H9 (cell line): ENCODE results near the gene LGALS9C. TPM values are rescaled to one million over a fixed set of nuclear protein-coding genes. Genes with fewer than 3 reads are reported as not detected.
"Not testable (repeated sequence)": the region's sequence is repeated elsewhere in the genome, so short reads cannot be mapped to it uniquely, and the experiment has no call there.

ENCODE experiments used
- DNase-seq: peaks from one replicate; pipeline ENCODE4 v3.0.0-alpha.2; 2017
- H2AFZ ChIP-seq: one replicate; pipeline ENCODE4 v1.6.1; 2013; ENCODE audit warnings: mild to moderate bottlenecking, low read length, control low read depth, moderate library complexity
- H2AK5ac ChIP-seq: 2 replicates; pipeline ENCODE4 v1.6.1; 2013; ENCODE audit warnings: low read length, control low read depth, mixed read lengths; ENCODE audit not compliant: insufficient read length
- H2BK120ac ChIP-seq: one replicate; pipeline ENCODE4 v1.6.1; 2013; ENCODE audit warnings: low read depth, mild to moderate bottlenecking, low read length, control low read depth, inconsistent platforms; ENCODE audit not compliant: poor library complexity, severe bottlenecking
- H2BK12ac ChIP-seq: 2 replicates; pipeline ENCODE4 v1.6.1; 2013; ENCODE audit warnings: low read length, control low read depth, mixed read lengths, low read depth; ENCODE audit not compliant: insufficient read length
- H2BK15ac ChIP-seq: 2 replicates; pipeline ENCODE4 v1.6.1; 2013; ENCODE audit warnings: low read depth, low read length, control low read depth
- H2BK20ac ChIP-seq: one replicate; pipeline ENCODE4 v1.6.1; 2013; ENCODE audit warnings: low read depth, mild to moderate bottlenecking, low read length, control low read depth, inconsistent platforms; ENCODE audit not compliant: poor library complexity, severe bottlenecking
- H2BK5ac ChIP-seq: 2 replicates; pipeline ENCODE4 v1.6.1; 2013; ENCODE audit warnings: low read length, control low read depth, mixed read lengths; ENCODE audit not compliant: insufficient read length
- H3K14ac ChIP-seq: 2 replicates; pipeline ENCODE4 v1.6.1; 2013; ENCODE audit warnings: low read length, control low read depth; ENCODE audit not compliant: insufficient read depth
- H3K18ac ChIP-seq: 2 replicates; pipeline ENCODE4 v1.6.1; 2013; ENCODE audit warnings: low read depth, mild to moderate bottlenecking, mixed read lengths, low read length, control low read depth; ENCODE audit not compliant: insufficient read length
- H3K23ac ChIP-seq: 2 replicates; pipeline ENCODE4 v1.6.1; 2013; ENCODE audit warnings: low read length, control low read depth, mixed read lengths, low read depth; ENCODE audit not compliant: insufficient read length
- H3K23me2 ChIP-seq: 2 replicates; pipeline ENCODE4 v1.6.1; 2013; ENCODE audit warnings: low read depth, mild to moderate bottlenecking, mixed read lengths, low read length, control low read depth; ENCODE audit not compliant: insufficient read length, poor library complexity, severe bottlenecking
- H3K27ac ChIP-seq: 2 replicates; pipeline ENCODE4 v1.5.1; 2013; ENCODE audit warnings: low read length, control low read depth, mixed read lengths, low read depth; ENCODE audit not compliant: insufficient read length
- H3K27me3 ChIP-seq: 2 replicates; pipeline ENCODE4 v1.6.1; 2013; ENCODE audit warnings: low read length, control low read depth, inconsistent platforms; ENCODE audit not compliant: insufficient read depth
- H3K4ac ChIP-seq: 2 replicates; pipeline ENCODE4 v1.6.1; 2013; ENCODE audit warnings: low read depth, mild to moderate bottlenecking, control low read depth, inconsistent platforms, low read length, moderate library complexity
- H3K4me1 ChIP-seq: 2 replicates; pipeline ENCODE4 v1.6.1; 2013; ENCODE audit warnings: low read length, control low read depth, inconsistent platforms; ENCODE audit not compliant: insufficient read depth
- H3K4me2 ChIP-seq: 2 replicates; pipeline ENCODE4 v1.6.1; 2013; ENCODE audit warnings: low read length, control low read depth, mixed read lengths; ENCODE audit not compliant: insufficient read length, insufficient read depth
- H3K56ac ChIP-seq: 2 replicates; pipeline ENCODE4 v1.6.1; 2013; ENCODE audit warnings: low read depth, mild to moderate bottlenecking, mixed read lengths, low read length, control low read depth; ENCODE audit not compliant: insufficient read length
- H3K79me1 ChIP-seq: 2 replicates; pipeline ENCODE4 v1.6.1; 2013; ENCODE audit warnings: low read depth, mild to moderate bottlenecking, moderate library complexity, low read length, control low read depth, inconsistent platforms; ENCODE audit not compliant: insufficient read depth, poor library complexity, severe bottlenecking
- H3K79me2 ChIP-seq: 2 replicates; pipeline ENCODE4 v1.6.1; 2013; ENCODE audit warnings: low read length, control low read depth, inconsistent platforms; ENCODE audit not compliant: insufficient read depth
- H3K9ac ChIP-seq: 2 replicates; pipeline ENCODE4 v1.6.1; 2013; ENCODE audit warnings: low read length, control low read depth, mixed read lengths; ENCODE audit not compliant: insufficient read length; ENCODE audit errors: extremely low read depth
- H3K9me3 ChIP-seq: one replicate; pipeline ENCODE4 v1.6.1; 2013; ENCODE audit warnings: low read depth, low read length, inconsistent platforms; ENCODE audit not compliant: control insufficient read depth
- H3T11ph ChIP-seq: one replicate; pipeline ENCODE4 v1.6.1; 2013; ENCODE audit warnings: mild to moderate bottlenecking, low read length, control low read depth, inconsistent platforms
- H4K20me1 ChIP-seq: one replicate; pipeline ENCODE4 v1.6.1; 2013; ENCODE audit not compliant: control insufficient read depth, insufficient read length, insufficient read depth
- H4K5ac ChIP-seq: 2 replicates; pipeline ENCODE4 v1.6.1; 2013; ENCODE audit warnings: low read depth, mild to moderate bottlenecking, mixed read lengths, low read length, control low read depth; ENCODE audit not compliant: insufficient read length
- H4K8ac ChIP-seq: replicated peaks from 2 replicates; pipeline ENCODE4 v1.6.1; 2013; ENCODE audit warnings: low read length, control low read depth, mixed read lengths, low read depth; ENCODE audit not compliant: insufficient read length
- H4K91ac ChIP-seq: 2 replicates; pipeline ENCODE4 v1.6.1; 2013; ENCODE audit warnings: low read depth, mild to moderate bottlenecking, moderate library complexity, mixed read lengths, low read length, control low read depth; ENCODE audit not compliant: insufficient read length
- H3K27ac Mint-ChIP-seq, 3 experiments: 2 replicates in 2 of 3; 3 replicates in 1 of 3; pipeline ENCODE4 v1.8.0; 2020 to 2021; ENCODE audit warnings: mixed read lengths in 3 of 3, mild to moderate bottlenecking in 1 of 3, moderate library complexity in 1 of 3
- H3K27me3 Mint-ChIP-seq: 2 replicates; pipeline ENCODE4 v1.8.0; 2021; ENCODE audit warnings: low read depth, mild to moderate bottlenecking, moderate library complexity, mixed read lengths
- H3K36me3 Mint-ChIP-seq, 3 experiments: 2 replicates in 2 of 3; 3 replicates in 1 of 3; pipeline ENCODE4 v1.8.0; 2020 to 2021; ENCODE audit warnings: low read depth in 3 of 3, mixed read lengths in 3 of 3; ENCODE audit not compliant: insufficient read depth in 1 of 3
- H3K4me1 Mint-ChIP-seq, 2 experiments: 2 replicates each; pipeline ENCODE4 v1.8.0; 2020; ENCODE audit warnings: mixed read lengths in 2 of 2
- H3K4me3 Mint-ChIP-seq, 2 experiments: 2 replicates in 1 of 2; 3 replicates in 1 of 2; pipeline ENCODE4 v1.8.0; 2020 to 2021; ENCODE audit warnings: mild to moderate bottlenecking in 2 of 2, mixed read lengths in 2 of 2, moderate library complexity in 1 of 2
- H3K9me3 Mint-ChIP-seq, 2 experiments: 2 replicates in 1 of 2; 3 replicates in 1 of 2; pipeline ENCODE4 v1.8.0; 2020; ENCODE audit warnings: mild to moderate bottlenecking in 2 of 2, mixed read lengths in 2 of 2, moderate library complexity in 1 of 2
- WGBS: extraction: QIAGEN DNeasy Blood & Tissue Kit; methylation state at CpG from one replicate; pipeline ENCODE4 v1.1.7; 2013; ENCODE audit warnings: missing lambda C conversion rate, low lambda C conversion rate, mixed read lengths; ENCODE audit not compliant: insufficient read length; ENCODE audit errors: extremely low coverage; 5-methylcytosine and 5-hydroxymethylcytosine counted together
- total RNA-seq: library from RNA; stranded (reverse); gene quantifications from 2 replicates; pipeline ENCODE4 v1.2.1, GENCODE V29; 2021

Gene LGALS9C
- total RNA-seq, 1 experiment from 2014 or later, result not detected

DNA sequence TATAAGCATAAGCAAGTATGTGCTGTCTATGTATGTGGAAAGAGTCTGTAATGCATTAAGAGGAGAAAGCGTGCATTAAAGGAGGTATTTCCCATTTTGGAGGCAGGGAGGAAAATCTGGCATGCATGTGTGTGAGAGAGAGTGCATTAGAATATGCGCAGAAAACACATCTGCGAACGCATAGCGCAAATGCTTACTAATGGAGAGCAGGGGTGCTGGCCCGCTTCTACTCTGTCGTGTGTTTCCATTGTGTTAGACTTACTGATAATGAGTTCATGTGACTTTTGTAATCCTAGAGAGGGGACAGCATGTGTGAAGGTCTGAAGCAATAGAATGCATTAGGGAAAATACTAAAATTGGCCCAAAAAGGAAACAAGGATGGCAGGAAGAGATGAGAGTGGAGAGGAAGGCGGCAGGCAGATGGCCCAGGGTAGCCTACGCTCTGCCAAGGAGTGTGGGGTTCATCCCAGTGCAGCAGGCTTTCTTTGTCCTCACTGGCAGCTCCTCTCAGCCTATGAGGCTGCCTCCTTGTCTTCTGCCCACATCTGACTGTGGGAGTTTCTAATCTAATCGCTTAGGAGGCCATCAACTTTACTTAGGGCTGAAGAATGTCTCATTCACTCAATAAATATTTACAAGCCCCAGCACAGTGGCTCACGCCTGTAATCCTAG lies 12.6 kb upstream of the LGALS9C start:
- H3K23me2 ChIP-seq, H2BK12ac ChIP-seq, H3K79me2 ChIP-seq, H2AFZ ChIP-seq, H3K79me1 ChIP-seq, H3K14ac ChIP-seq, H3K4me1 Mint-ChIP-seq, H2BK20ac ChIP-seq, H2BK5ac ChIP-seq, H3K36me3 Mint-ChIP-seq, H3T11ph ChIP-seq, H3K4me2 ChIP-seq, H3K4me3 Mint-ChIP-seq, H2BK15ac ChIP-seq, H3K27me3 Mint-ChIP-seq, H3K27ac Mint-ChIP-seq, H3K27me3 ChIP-seq, DNase-seq, H3K9me3 Mint-ChIP-seq, H3K9me3 ChIP-seq, H3K27ac ChIP-seq, H3K18ac ChIP-seq, H3K56ac ChIP-seq, H3K23ac ChIP-seq, H3K4me1 ChIP-seq, H4K5ac ChIP-seq, H2AK5ac ChIP-seq, H4K8ac ChIP-seq, H3K9ac ChIP-seq, H2BK120ac ChIP-seq, H4K20me1 ChIP-seq, H4K91ac ChIP-seq, H3K4ac ChIP-seq: not testable (repeated sequence)
- WGBS, result no CpG with 5 or more reads among the region's 11 CpGs

DNA sequence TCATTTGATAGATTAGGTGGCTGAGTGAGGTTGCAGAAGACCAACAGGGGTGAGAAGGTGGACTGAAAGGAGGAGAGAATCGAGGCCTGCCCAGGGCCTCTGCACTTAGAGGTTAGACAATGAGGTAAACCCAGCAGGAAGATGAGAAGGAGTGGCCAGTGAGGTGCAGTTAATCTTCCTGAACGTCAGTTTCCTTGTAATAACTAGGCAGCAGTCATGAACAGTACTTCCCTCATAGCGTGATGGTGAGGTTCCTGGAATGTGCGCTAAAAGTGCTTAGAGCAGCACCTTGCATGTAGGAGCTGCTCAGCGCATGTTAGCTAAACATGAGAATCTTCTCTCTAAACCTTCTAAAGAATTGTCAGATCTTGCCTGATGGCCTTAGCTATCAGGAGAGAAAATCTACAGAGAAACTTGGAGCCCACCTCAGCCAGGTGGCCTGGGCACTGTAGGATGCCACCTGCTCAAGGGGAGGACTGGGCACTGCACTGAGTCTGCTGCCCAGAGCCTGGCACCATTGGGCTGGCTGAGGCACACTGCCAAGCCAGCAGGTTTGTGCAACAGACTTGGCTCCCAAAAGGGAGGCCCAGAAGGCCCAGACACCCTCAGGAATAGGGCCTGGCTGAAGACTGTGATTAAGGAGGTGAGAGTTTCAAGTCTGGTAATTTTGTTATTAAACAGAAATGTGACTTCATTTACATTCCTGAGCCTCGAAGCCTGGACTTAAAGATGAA lies 10.2 kb upstream of the LGALS9C start:
- H2AK5ac ChIP-seq, H3K79me2 ChIP-seq, H3K23me2 ChIP-seq, H4K5ac ChIP-seq, H3K27ac ChIP-seq, H2BK120ac ChIP-seq, H3K9me3 Mint-ChIP-seq, H3K4me2 ChIP-seq, H4K20me1 ChIP-seq, DNase-seq, H2BK20ac ChIP-seq, H3K27me3 ChIP-seq, H3K36me3 Mint-ChIP-seq, H2BK12ac ChIP-seq, H4K8ac ChIP-seq, H2AFZ ChIP-seq, H3K79me1 ChIP-seq, H2BK15ac ChIP-seq, H3T11ph ChIP-seq, H3K4ac ChIP-seq, H3K9ac ChIP-seq, H3K4me1 Mint-ChIP-seq, H3K23ac ChIP-seq, H3K56ac ChIP-seq, H3K4me3 Mint-ChIP-seq, H3K14ac ChIP-seq, H4K91ac ChIP-seq, H3K4me1 ChIP-seq, H3K27me3 Mint-ChIP-seq, H3K9me3 ChIP-seq, H3K27ac Mint-ChIP-seq, H2BK5ac ChIP-seq, H3K18ac ChIP-seq: not testable (repeated sequence)
- WGBS, result no CpG with 5 or more reads among the region's 6 CpGs
